CD4-positive, alpha-beta T cell treated with Interleukin-15 for 1 hour (primary cell): Measurements from ENCODE around the gene SGO2.
"Not testable (repeated sequence)": the region's sequence is repeated elsewhere in the genome, so short reads cannot be mapped to it uniquely, and the experiment has no call there.

Experiments
- DNase-seq: peaks from one replicate; pipeline ENCODE4 v3.0.0-alpha.2; 2020

SGO2 gene

GRCh38 chr2:200523158-200523557 is 2.8 kb upstream of the SGO2 start:
- DNase-seq: no peak

- DNase-seq: no peak
Measured at GRCh38 chr2:200523604-200524003, 2.4 kb upstream of the SGO2 start.

- no peak for DNase-seq
Measured at GRCh38 chr2:200525066-200525465, 941 bp upstream of the SGO2 start.

- no peak for DNase-seq
Measured at GRCh38 chr2:200525551-200525881, 491 bp upstream of the SGO2 start.

GRCh38 chr2:200528228-200528627 is 2.2 kb downstream of the SGO2 start:
- DNase-seq: no peak

GRCh38 chr2:200533754-200534153 is 7.7 kb downstream of the SGO2 start:
- DNase-seq: no peak

GRCh38 chr2:200534572-200534971 is 8.6 kb downstream of the SGO2 start:
- DNase-seq: no peak

GRCh38 chr2:200538139-200538538 is 12.1 kb downstream of the SGO2 start:
- DNase-seq: no peak

- DNase-seq: no peak
Measured at GRCh38 chr2:200540793-200541192, 14.8 kb downstream of the SGO2 start.

- DNase-seq: not testable (repeated sequence)
Measured at GRCh38 chr2:200566596-200566995, 40.6 kb downstream of the SGO2 start.

- no peak for DNase-seq
Measured at GRCh38 chr2:200567932-200568331, 41.9 kb downstream of the SGO2 start.

GRCh38 chr2:200575957-200576356 is 50.0 kb downstream of the SGO2 start:
- DNase-seq: no peak

GRCh38 chr2:200577027-200577426 is 51.0 kb downstream of the SGO2 start:
- no peak for DNase-seq

- DNase-seq: no peak
Measured at GRCh38 chr2:200578778-200579177, 52.8 kb downstream of the SGO2 start.

- no peak for DNase-seq
Measured at GRCh38 chr2:200584639-200585038, 58.6 kb downstream of the SGO2 start.

- no peak for DNase-seq
Measured at GRCh38 chr2:200585340-200585729, 59.3 kb downstream of the SGO2 start.

GRCh38 chr2:200585730-200586643 is 60.0 kb downstream of the SGO2 start, which contains the start of gene AOX1:
TSS of gene AOX1 (plus strand) at chr2:200586014. CDS start at chr2:200586109, 95 bp downstream.
- DNase-seq: no peak

- no peak for DNase-seq
Measured at GRCh38 chr2:200586644-200586975, 60.6 kb downstream of the SGO2 start.

GRCh38 chr2:200587007-200587616 is 61.1 kb downstream of the SGO2 start:
- DNase-seq: no peak

GRCh38 chr2:200588076-200588678 is 62.2 kb downstream of the SGO2 start:
- no peak for DNase-seq

GRCh38 chr2:200590090-200590489 is 64.1 kb downstream of the SGO2 start:
- DNase-seq: no peak

- no peak for DNase-seq
Measured at GRCh38 chr2:200591308-200591707, 65.3 kb downstream of the SGO2 start.

- DNase-seq: no peak
Measured at GRCh38 chr2:200592406-200593075, 66.5 kb downstream of the SGO2 start.

GRCh38 chr2:200593905-200594304 is 67.9 kb downstream of the SGO2 start:
- no peak for DNase-seq
